Stimulated activated CD4-positive, alpha-beta T cell treated with anti-CD3 and anti-CD28 coated beads, TNF-alpha, amount 100 ng/mL, for 48 hours (primary cell): ENCODE data around the gene TDRD7.
A peak's percentile ranks its signal among the peaks of the same experiment; 100 is the strongest.
"Not testable (repeated sequence)": the region's sequence is repeated elsewhere in the genome, so short reads cannot be mapped to it uniquely, and the experiment has no call there.

Source experiments
- DNase-seq, 3 donors: peaks; one replicate each; pipeline ENCODE4 v3.0.0-alpha.2; 2020; ENCODE audit warnings: low read depth in 3 of 3

TDRD7 gene

GRCh38 chr9:97478301-97478981, 66.5 kb downstream of the TDRD7 start:
- DNase-seq, result no peak

GRCh38 chr9:97479496-97480159, 67.7 kb downstream of the TDRD7 start:
- DNase-seq, result no peak

GRCh38 chr9:97480174-97480573, 68.3 kb downstream of the TDRD7 start:
- DNase-seq, result no peak

- no peak for DNase-seq
These were observed 68.9 kb downstream of the TDRD7 start for GRCh38 chr9:97480749-97481148.

- no peak for DNase-seq
These were observed 72.2 kb downstream of the TDRD7 start for GRCh38 chr9:97484134-97484533.

- DNase-seq, result no peak
These were observed 75.2 kb downstream of the TDRD7 start for GRCh38 chr9:97487107-97487506.

- DNase-seq, result no peak
These were observed 76.0 kb downstream of the TDRD7 start for GRCh38 chr9:97487861-97488260.

GRCh38 chr9:97491216-97491999, 79.5 kb downstream of the TDRD7 start:
- DNase-seq, result no peak

GRCh38 chr9:97497558-97498375, 85.9 kb downstream of the TDRD7 start:
- not testable (repeated sequence) for DNase-seq

GRCh38 chr9:97498846-97499245, 87.0 kb downstream of the TDRD7 start:
- not testable (repeated sequence) for DNase-seq

- DNase-seq, result no peak
These were observed 88.4 kb downstream of the TDRD7 start for GRCh38 chr9:97500263-97500662.

GRCh38 chr9:97500765-97501176, 88.9 kb downstream of the TDRD7 start:
- DNase-seq, result no peak

- peak in 2 of 3 donors; percentile 17 to 48 for DNase-seq
These were observed 89.5 kb downstream of the TDRD7 start, which contains the start of gene TMOD1 for GRCh38 chr9:97501177-97501971. Gene TMOD1, plus strand, starts transcription at chr9:97501666. Its CDS starts 22,523 bp downstream, at chr9:97524189.

GRCh38 chr9:97501972-97502221, 90.0 kb downstream of the TDRD7 start:
- no peak for DNase-seq

- no peak for DNase-seq
These were observed 90.5 kb downstream of the TDRD7 start for GRCh38 chr9:97502222-97502983.

GRCh38 chr9:97502984-97503861, 91.3 kb downstream of the TDRD7 start:
- DNase-seq, result no peak

- no peak for DNase-seq
These were observed 91.9 kb downstream of the TDRD7 start for GRCh38 chr9:97503862-97504210.

- no peak for DNase-seq
These were observed 92.7 kb downstream of the TDRD7 start for GRCh38 chr9:97504381-97505216.

GRCh38 chr9:97505845-97506244, 93.9 kb downstream of the TDRD7 start:
- no peak for DNase-seq
